Cardiac muscle cell (in vitro differentiated cells and primary cell): Measurements from ENCODE around the gene AR. TPM values are rescaled to one million over a fixed set of nuclear protein-coding genes. Genes with fewer than 3 reads are reported as not detected.

Experiments
- DNase-seq, 2 donors: peaks; one replicate each; pipeline versions ENCODE4 v3.0.0 to v3.0.0-alpha.2; 2010 to 2017; ENCODE audit warnings: low read depth in 1 of 2, low spot score in 1 of 2
- H3K27ac ChIP-seq: fragments of 200-600 bp; sonication (generic); 2 replicates; pipeline ENCODE4 v1.5.1; 2016
- H3K27me3 ChIP-seq: fragments of 200-600 bp; sonication (generic); 2 replicates; pipeline ENCODE4 v1.6.0; 2016; ENCODE audit warnings: control low read depth
- H3K36me3 ChIP-seq: fragments of 200-600 bp; sonication (generic); 2 replicates; pipeline ENCODE4 v1.5.1; 2016; ENCODE audit warnings: control low read depth
- H3K4me1 ChIP-seq: fragments of 200-600 bp; sonication (generic); 2 replicates; pipeline ENCODE4 v1.8.1; 2017; ENCODE audit warnings: low read depth, mild to moderate bottlenecking, mixed run types
- H3K4me3 ChIP-seq: fragments of 200-600 bp; sonication (generic); 2 replicates; pipeline ENCODE4 v1.5.1; 2016; ENCODE audit warnings: mild to moderate bottlenecking
- H3K9me3 ChIP-seq: fragments of 200-600 bp; sonication (generic); 2 replicates; pipeline ENCODE4 v1.5.1; 2017; ENCODE audit warnings: low read depth, mild to moderate bottlenecking, control low read depth
- polyA plus RNA-seq: library from polyadenylated mRNA; unstranded; fragments of >200 nt; fragmentation: Nextera tagmentation; extraction: Ambion mirVana; gene quantifications from 2 replicates; pipeline ENCODE4 v1.2.1, GENCODE V29; 2016
- total RNA-seq: library from RNA; depleted of rRNA; stranded (reverse); fragments of >200 nt; gene quantifications from 2 replicates; pipeline ENCODE4 v1.2.3, GENCODE V29; 2016
- TF ChIP-seq, protein P1 (sequence below): IDR thresholded peaks from 2 replicates; pipeline ENCODE4 v1.5.1; 2012; ENCODE audit warnings: low read depth, mild to moderate bottlenecking, low read length

The AR gene
- total and polyA plus RNA-seq, 2 experiments from 2014 or later = 0.24 to 0.93 TPM

DNA sequence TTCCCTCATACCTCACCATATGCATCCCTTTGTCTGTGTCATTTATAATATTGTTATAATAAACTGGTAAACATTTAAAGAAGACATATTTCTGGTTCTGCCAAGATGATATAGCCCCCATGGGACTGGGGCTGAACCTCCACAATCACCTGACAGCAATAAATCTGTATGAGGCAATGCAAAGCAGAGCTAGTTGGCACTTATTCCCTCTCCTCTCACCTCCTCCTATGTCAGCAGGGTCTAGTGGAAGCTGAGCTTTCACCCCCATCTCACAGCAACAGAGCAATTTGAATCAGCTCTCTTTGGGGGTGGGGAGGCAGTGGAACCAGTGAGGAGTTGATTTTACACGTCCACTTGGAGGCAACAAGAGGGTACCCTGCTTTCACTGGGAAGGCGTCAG lies 206.9 kb downstream of the AR start:
- no peaks in the 10 kb centered on the region for H3K9me3 ChIP-seq

DNA sequence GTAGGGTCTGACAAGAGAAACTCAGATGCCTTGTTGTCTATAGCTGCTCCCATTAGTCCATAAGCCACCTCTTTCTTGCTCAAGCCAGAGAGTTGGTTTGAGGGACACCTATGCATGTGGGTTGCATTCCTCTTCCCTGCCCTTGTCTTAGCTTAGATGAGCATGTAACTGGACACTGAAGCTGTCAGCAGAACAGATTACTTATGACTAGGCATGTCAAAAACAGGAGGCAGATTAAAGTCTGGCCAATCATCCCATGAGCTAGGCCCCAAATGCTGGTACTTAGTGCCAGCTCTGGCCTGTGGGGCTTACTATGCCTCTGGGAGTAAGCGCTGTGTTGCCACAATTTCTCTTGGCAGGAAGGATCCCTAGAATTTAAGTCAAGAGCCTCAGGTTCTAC lies 215.2 kb downstream of the AR start:
- Histone ChIP-seq H3K4me1 (no peaks in the 10 kb centered on the region), H3K36me3 (no peaks in the 10 kb centered on the region), H3K27ac (no peak overlapping the region), H3K27me3 (no peaks in the 10 kb centered on the region), H3K9me3 (no peaks in the 10 kb centered on the region), H3K4me3 (no peak overlapping the region)
- TF ChIP-seq, protein P1, sequence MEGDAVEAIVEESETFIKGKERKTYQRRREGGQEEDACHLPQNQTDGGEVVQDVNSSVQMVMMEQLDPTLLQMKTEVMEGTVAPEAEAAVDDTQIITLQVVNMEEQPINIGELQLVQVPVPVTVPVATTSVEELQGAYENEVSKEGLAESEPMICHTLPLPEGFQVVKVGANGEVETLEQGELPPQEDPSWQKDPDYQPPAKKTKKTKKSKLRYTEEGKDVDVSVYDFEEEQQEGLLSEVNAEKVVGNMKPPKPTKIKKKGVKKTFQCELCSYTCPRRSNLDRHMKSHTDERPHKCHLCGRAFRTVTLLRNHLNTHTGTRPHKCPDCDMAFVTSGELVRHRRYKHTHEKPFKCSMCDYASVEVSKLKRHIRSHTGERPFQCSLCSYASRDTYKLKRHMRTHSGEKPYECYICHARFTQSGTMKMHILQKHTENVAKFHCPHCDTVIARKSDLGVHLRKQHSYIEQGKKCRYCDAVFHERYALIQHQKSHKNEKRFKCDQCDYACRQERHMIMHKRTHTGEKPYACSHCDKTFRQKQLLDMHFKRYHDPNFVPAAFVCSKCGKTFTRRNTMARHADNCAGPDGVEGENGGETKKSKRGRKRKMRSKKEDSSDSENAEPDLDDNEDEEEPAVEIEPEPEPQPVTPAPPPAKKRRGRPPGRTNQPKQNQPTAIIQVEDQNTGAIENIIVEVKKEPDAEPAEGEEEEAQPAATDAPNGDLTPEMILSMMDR = no peak
- DNase-seq = no peak

More for the DNA sequence above, 206.9 kb downstream of the AR start:
- TF ChIP-seq, protein P1 = no peak
- no peaks in the 10 kb centered on the region for H3K4me1 ChIP-seq
- no peak overlapping the region for H3K27ac ChIP-seq
- DNase-seq = peak in 1 of 2 donors; percentile 20
- H3K4me3 ChIP-seq = no peak overlapping the region
- H3K36me3 ChIP-seq = no peaks in the 10 kb centered on the region
- H3K27me3 ChIP-seq = no peaks in the 10 kb centered on the region

DNA sequence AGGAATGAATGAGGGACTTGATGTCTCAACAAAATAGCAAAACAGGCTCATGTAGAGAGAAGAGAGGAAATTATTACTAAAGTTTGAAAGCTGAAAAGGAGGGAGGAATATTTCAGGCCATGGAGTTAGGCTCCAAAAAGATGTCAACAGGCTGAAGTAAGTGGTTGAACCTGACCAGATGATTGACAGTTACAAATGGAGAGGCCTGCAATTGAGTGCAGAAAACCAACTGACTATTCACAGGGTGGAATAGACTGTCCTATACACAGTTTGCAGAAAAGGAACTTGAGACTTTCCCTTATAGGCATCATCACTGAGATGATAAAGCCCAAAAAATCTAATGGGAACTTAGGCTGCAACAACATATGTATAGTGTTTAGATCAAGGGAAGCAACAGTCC lies 233.3 kb downstream of the AR start:
- H3K27ac ChIP-seq = no peak overlapping the region
- no peak overlapping the region for H3K4me3 ChIP-seq
- TF ChIP-seq, protein P1 = no peak
- H3K27me3 ChIP-seq = no peaks in the 10 kb centered on the region
- H3K9me3 ChIP-seq = no peaks in the 10 kb centered on the region
- no peaks in the 10 kb centered on the region for H3K36me3 ChIP-seq
- DNase-seq = no peak
- peaks cover 11% of the 10 kb centered on the region for H3K4me1 ChIP-seq

DNA sequence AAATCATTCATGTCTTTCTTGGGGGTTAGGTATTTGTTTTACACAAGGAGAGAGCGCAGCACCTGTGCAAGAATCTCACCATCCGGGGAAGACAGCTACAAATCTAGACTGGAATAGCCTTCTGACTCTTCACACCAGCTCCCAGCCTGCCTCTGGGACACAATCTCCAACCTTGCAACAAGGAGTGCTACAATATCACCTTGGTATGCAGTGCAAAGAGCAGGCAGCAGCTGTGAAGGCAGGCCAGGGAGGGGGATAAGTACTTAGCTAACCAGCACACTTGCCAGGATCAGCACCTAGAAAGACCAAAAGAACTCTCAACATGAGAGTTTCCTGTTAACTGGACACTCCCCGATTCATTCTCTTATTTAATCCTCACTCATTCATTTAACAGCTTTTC lies 235.3 kb downstream of the AR start:
- TF ChIP-seq, protein P1 = no peak
- Histone ChIP-seq H3K4me1 (peaks cover 11% of the 10 kb centered on the region), H3K36me3 (no peaks in the 10 kb centered on the region), H3K9me3 (no peaks in the 10 kb centered on the region), H3K27ac (no peak overlapping the region), H3K27me3 (no peaks in the 10 kb centered on the region), H3K4me3 (no peak overlapping the region)
- DNase-seq = peak in 1 of 2 donors; percentile 30
